ENCODE results near the gene GAP43.

The GAP43 gene

DNA sequence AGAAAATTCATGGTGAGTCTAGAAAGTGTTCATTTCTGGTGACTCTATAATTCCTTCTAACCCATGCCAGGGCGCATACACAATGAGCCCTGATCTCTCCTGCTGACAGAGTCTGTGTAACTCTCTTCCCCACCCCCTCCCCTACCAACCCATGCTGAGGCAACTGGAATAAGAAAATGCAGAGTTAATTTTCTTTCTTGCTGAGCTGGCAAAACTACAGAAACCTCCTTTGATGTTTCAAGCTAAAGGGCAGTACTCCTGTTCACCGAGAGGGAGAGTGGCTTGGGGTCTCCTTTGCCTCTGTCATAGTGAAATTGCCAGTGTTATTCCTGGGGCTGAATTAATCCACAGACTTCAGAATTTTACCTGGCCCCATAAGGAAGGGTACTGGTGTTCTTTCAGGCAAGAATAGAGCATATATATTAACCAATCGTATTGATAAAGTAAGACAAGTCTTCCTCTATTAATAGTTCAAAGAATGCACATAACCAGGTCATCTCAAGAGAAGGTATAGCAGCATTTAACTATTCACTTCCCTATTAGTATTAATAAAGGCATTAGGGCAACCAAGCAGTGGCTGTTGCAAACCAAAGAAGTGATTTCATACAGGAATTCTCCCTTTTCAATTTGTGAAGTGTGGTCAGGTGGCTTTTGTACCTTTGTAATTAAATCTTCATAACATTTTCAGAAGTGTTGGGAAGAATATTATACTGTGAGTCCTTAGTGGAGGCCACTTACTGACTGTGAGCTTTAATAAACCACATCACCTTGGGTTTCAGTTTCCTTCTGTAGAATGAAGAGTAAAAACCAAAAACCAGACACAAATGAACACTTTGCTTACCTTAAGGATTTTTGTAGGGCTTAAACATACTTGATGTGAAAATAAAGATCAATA, 4.1 kb downstream of the GAP43 start:
- no peak for DNase-seq

DNA sequence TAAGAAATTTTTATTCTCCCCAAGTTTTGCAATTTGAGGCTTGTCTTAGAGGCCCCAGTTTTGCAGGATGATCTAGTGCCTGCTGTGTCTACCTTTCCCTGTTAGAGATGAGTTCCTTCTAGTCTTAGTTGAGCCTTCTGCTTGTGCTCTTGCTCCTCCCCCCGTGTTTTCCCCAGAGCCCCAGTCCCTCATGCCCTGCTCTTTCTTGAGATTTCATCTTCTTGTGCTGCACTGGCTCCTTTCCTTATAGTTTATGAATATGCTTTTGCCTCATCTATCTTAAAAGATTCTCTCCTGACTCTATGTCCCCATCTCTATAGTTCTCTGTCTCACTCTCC, 4.7 kb downstream of the GAP43 start:
- no peak for DNase-seq

DNA sequence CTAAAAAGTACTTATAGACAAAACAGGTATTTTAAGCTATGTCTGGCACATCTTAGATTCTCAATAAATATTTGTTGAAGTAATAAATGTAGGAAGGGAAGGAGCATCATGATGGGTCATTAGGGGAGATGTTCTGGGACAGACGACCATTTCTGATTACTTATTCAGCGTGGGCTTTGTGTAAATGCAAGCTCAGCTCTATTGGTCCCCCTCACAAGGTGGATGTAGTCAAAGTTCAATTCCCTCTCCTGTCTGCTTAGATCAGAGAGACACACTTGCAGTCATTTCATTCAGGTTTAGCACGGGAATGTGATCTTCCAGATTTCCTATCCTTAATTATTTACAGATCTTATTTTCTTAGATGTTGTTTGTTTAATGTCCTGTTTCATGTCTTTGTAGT, 7.5 kb downstream of the GAP43 start:
- DNase-seq = no peak

DNA sequence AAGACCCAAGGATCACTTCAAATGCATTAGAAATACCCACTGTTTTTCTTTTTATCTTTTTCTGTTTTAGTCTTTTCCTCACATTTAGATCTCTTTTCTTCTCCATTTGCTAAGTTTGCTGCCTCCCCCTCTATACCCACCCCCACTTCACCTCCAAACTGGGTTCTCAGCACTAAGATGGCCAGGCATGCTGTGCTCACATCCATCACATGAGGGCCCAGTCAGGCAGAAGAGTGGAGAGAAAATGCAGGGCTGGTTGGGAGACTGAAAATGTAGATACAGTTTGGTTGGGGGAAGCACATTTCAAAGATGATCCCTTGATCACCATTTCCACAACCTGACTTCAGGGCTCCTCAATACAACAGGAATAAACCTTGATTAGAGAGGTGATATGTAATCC, 8.7 kb downstream of the GAP43 start:
- no peak for DNase-seq

DNA sequence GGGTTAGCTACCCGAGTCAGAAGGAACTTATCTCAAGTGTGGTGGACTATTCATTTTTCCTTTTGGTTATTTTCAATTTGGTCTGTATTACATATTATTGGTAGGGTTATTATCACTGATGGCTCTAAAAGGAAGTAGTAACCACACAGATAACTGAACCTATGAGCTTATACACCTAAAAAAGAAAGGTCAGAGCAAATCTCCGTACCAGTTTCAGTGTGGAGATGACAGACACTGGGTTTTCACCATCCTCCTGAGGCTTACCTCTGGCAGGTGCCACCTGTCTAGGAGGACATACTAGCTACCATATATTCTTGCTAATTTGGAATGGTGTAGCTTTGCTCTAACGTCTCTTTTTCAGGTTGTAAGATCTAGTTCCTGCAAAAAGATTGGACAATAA, 10.2 kb downstream of the GAP43 start:
- no peak for DNase-seq

DNA sequence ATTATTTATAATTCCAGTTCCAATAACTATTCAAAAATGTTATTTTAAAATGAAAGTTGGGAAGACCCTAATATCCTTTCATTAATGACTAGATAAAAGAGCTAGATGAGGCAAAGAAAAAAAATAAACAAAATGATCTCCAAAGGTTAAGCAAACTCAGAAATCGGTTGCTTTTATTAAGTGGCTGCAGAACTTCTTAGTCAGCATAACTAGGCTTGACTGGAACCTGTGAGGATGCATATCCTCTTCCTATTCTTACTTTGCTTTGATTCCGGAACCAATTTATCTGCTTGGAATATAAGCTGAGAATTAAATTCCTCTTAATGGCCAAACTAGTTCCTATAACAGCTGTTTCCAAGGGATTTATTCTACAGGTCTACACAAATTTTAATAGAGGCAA, 10.7 kb downstream of the GAP43 start:
- DNase-seq = no peak

DNA sequence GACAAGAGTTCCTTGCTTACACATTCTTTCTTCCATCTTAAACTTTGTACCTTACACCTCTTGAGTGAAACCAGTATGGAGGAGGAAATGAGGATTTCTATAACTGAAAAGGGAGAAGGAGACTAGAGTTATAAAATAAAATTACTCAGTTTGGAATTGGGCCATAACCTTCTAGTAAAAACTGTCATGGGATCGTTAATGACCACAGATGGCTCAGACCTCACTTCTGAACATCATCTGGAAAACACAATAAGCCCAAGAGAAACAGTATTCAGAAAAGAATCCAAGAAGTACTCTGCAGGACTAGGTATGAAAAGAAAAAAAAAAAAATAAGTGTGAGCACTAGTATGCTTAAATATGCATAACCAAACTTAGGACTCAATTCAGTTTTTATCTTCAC, 12.1 kb downstream of the GAP43 start:
- no peak for DNase-seq

DNA sequence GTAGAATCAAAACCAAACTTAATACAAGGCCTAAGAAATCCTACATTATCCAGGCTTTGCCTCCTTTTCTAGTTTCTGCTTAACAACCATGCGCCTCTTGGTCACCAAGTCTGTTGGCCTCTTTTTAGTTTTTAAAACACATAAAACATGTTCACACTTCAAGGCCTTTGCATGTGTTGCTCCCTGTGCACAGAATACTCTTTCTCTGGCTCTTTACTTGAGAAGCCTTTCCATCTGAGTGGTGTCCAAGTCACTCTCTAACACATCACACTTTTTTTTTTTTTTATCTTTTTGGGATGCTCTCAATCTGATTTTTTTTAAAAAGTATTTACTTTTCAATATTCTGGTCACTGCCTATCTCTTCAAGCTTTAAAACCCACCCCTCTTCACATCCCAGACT, 14.9 kb downstream of the GAP43 start:
- DNase-seq = no peak

DNA sequence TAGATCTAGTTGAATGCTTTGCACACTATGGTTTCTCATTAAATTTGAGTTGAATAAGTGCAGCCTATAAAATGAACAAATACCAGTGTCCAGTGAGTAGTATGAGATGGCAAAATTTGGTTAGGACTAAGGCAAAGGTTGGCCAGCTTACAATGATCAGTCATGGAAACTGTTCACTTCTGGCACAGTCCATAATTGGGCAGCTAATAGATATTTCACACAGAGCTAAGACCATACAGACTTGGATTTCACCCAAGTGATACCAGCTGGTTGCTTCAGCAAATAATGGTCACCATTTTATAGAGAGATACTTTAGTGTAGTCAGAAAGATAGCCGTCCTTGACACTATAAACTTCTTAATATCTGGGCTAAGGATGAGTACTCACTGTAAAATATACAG, 15.7 kb downstream of the GAP43 start:
- DNase-seq = no peak

DNA sequence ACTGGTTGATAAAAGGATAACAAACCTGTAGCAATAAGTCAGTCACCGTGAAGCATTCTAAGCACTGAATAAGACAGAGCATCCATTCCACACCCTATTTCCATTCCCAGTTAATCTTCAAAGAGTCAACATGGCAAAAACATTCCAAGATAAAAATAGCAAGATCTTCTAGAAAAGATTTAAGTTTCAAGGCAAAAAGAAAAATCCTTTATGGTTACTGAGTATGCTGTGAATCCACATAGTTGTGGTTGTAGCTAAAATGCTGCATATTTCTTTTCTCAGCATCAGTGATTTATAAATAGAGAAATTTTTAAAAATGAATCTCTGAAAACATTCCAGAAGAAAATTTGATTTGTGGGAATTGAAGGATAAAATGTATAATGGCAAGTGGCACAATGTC, 21.1 kb downstream of the GAP43 start:
- DNase-seq = no peak

DNA sequence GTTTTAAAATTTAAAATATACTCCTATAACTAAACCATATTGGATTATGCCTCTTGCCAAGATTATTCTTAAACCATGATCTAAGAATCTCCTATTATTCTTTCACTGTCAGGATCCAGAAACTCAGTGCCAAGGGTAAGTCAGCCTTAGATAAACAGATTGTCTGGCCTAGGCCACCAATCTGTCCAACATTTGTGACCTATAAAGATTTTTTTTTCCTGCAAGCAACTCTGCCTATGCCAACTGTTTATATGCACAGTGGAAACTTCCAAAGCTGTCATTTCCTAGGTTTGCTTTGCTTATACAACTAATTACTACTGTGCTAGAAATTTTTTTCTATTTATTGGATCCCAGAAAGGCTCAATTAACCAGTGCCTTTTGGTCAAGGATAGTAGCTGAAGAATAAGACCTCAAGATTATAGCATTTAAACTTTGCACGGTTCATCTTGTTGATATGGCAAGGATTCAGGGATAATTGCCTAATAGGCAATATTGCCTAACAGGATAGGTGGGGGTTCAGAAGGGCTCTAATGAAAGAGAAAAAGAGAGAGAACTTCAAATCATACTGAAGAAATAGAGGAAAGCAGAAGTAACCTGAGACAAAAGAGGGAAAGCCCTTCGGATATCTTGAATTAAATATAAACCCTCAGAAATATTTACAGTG, 22.8 kb downstream of the GAP43 start:
- DNase-seq = no peak

DNA sequence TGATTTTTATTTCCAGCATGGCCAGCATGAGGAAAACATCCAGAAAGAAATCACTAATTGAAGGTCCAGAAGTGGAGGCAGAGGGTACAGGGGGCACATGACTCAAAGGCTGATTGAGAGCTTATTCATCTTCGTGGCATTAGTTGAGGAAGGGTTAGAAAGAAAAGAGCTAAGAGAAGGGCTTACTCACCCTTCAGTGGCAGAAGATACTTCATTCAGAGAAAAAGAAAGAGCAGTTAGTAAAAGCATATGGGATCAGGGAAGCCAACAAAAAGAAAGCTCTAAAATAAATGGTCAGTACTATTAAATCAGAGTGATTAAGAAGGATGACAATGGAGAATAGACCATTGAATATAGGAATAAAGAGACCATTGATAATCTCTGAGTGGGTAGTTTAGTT, 25.2 kb downstream of the GAP43 start:
- DNase-seq = no peak

DNA sequence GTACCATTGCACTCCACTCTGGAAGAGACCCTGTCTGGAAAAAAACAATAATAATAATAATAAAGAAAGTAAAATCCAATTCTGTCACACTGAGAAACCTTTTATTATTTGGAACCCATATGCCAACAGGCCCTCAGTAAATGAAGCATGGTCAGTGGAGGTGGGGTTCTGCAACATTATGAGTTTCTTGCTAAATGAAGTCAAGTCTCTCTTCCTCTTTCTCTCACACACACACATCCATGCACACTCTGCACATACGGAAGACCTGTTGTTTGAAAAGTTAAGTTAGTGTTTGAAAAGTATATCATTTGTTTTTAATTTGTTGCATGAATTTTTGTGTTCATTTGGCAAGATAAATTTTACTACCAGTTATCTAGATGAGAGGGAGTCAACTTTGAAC, 27.8 kb downstream of the GAP43 start:
- no peak for DNase-seq

DNA sequence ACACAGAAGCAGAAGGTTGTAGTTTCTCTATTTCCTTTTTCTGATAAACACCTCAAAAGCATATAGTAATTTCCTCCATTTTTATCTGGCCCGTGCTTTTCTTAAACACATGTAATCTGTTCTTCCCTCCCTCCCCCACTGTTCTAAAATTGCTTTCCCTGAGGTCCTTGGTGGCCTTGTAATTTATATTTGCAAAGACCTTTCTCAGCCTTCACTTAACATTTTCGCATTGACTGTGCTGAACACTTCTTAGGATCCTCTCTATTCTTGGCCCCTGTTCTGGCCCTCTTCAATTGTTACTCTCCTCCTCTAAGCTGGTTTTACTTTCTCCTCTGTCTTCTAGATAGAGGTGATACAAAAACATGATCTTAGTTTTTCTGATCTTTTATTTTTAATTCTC, 28.3 kb downstream of the GAP43 start:
- DNase-seq = no peak

DNA sequence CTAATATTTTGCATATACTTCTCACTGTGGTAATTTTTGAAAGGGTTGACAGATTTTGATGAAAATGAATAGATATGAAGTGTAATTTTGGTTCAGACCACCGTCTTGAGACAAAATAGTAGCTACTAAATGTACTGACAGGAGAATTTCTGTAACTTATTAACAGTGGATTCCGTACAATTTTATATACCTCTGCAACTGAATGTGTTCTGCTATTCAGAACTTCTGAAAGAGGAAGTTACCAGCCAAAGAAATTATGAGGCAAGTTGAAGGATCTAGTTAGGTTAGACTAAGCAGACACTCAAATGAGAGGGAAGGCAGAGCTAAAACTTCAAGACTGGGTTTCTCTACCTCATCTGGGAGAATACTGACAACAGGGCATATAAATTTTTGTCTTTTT, 29.4 kb downstream of the GAP43 start:
- DNase-seq = no peak

DNA sequence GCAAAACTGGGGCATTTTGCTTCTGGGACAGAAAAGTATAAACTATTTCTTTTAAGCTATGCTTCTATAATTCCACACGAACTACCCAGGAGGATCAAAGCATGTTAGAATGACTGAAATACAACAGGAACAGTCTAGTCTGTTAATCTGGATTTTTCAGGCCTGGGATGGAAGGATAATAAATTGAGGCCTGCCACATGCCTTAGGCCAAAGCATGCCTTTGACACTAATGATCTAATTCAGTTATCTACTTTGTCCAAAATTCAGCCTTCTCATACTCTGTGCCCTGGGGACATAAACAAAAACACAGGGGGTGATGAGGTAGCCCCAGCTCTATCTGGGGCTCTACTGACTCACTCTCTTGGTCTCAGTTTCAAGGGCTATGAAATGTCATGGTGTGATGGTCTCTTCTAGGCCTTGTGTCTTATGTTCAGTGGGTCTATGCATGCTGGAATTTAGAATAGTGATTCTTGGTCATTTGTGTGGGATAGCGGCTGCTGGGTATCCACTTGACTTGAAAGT, 32.5 kb downstream of the GAP43 start:
- DNase-seq = no peak

DNA sequence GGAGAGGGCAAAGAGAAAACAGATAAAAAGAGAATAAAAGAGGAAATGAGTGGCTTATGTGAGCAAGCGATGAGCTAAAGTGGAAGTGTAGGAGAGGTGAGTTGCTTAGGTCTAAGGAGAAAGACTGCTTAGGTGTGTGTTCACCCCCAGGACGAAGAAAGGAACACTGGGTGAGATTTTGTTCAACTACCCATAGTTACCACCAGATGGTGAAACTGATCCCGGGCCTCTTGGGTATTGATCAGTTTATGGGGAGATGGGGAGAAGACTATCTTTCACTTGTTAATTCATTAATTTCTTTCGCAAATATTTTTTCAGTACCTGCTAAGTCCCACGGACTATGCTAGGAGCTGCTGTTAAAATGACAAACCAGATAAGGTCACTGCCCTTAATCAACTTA, 33.9 kb downstream of the GAP43 start:
- peak; percentile 3 for DNase-seq

DNA sequence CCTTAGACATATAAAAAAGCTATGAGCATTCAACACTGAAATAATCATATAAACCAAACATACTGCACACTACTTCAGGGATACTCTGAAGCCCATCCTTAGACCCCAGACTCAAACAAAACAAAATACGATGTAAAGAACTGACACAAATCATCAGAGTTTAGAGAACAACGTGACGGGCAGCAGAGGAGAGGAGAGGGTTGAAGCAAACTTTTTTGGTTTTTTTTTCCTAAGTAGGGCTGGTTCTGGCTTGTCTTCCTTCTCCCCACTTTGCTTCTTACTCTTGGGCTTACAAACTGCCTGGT, 34.7 kb downstream of the GAP43 start:
- no peak for DNase-seq

DNA sequence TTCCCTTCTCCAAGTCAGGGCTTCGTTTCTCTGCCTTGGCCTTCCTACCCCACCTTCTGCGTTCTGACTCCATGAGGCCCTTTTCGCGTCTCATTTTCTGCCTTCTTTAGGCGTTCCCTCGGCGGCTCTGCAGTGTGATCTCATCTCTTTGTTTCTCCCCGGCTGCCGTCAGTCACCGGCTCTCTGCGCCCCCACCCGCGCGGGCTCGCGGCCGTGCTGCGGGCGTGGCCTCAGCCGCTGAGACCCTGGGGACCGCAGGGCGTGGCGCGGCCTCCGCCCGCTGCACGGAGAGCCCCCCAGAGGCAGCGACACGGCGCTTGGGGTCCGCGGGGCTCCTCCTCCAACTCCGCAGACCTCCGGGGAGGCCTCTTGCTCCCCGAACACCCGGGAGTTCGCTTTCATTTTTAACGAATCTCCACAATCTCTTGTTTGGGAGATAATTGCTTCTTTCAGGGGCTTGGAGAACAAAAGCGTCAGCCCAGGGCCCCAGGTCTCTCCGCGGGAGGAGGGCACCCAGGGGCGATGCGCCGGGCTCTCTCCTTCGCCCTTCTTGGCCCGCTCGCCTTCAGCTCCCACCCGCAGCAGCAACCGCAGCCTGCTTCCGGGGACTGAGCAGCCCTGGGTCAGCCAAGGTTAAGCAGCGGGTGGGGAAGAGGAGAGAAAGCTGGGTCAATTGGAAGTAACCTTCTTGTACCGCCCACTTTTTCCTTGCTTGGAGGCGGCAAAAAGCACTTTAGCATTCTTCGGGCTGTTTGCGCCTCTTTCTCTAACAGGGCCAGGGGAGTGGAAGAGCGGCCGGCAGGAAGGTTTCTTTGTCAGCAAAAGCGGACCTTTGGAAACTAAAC, 35.2 kb downstream of the GAP43 start:
- DNase-seq = peak; percentile 96

DNA sequence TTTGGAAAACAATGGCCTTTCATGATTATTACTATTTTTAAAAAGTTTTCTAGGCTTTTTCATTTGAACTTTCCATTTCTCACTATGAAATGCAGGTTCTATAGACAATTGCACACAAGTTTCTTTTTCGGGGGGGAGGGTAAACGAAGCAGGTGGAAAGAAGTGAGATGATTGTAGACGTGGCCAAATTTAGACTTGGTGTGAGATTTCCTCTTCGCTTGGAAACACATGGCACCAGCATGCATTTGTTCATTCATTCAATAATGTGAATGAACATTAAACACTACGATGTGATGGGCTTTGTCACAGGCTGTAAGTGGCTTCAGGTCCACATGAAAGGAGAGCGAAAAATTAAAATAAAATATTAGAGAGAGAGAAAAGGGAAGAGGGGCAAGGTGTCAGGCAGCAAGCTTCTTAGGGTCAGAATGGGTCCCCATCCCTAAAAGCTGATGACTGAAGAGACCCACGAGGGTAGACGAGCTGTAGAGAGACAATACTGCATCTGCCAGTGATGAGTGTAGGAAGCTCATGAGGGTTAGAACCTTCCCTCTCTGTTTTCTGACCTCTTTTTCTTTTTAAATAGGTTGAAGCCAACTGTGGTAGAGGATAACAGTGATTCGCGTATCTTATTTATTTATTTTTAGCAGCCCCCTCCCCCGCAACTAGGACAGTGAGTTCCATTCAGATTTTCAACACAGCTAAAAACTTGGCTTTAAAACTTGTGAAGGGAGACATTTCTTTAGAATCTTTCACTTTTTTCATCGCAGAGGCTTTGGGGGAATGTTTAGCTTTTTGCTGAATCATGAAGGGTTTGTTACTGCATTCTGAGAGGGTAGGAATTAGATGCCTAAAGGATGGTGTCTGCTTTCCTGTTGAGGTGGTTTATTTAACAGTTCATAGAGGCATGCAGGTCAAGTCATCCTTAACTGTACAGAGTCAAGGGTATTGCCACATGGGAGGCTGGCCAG, 36.2 kb downstream of the GAP43 start:
- no peak for DNase-seq

DNA sequence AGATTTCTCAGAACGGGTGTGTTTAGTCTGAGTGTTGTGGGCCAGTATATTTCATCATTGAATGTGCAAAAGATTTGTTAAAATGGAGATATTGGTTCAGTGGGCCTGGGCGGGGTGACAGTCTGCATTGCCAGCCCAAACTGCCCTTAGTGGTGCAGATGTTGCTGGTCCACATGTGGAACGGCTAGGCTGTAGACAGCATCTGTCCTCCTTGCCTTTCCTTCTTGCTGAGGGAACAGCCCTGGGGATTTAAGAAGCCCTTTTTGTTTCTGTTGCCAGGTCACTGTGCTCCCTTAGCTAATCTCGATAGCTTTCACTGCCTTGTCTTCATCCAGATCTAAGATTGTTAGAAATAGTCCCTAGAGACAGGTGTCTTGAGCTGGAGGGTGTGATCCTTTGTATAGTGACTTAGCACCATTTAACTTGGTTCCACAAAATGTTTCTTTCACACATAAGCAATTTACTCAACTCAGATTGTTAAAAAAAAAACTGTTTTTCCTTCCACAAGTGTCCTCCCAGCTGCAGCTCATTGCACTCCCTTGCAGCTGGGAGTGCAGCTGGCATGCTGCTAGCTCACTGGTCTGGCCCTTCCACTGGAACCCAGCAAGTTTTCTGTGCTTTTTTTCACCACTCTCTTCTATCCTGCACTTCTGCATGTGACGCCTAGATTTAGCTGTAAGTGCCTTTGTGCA, 37.5 kb downstream of the GAP43 start:
- peak; percentile 42 for DNase-seq

DNA sequence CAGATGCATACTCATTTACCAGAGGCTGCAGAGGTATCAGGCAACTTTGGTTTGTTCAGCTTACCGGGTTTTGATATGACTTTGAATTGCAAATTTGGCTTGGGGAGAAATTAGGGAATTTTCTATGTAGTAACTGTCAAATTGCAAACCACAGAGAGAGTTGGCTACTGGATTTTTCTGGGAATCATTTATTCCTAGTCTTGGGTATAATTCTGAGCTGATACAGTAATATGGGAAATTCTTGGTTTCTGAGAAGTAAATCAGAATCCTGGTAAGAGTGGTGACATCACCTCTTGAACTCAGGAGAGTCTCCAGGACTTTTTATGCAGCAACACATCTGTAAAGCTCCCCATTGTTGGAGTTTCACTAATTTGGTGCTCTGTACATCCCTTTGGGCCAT, 39.0 kb downstream of the GAP43 start:
- no peak for DNase-seq

Measured in NCI-H2171 (cell line).